Fibroblast of lung (primary cell): ENCODE measurements around the gene SMARCAL1.

Experiments
- CTCF ChIP-seq, 2 donors: IDR thresholded peaks in 1 of 2; conservative IDR thresholded peaks in 1 of 2; 1 replicate in 1 of 2; 2 replicates in 1 of 2; pipeline ENCODE4 v1.5.1; 2011 to 2012; ENCODE audit warnings: low read length in 2 of 2, control low read depth in 1 of 2, inconsistent platforms in 1 of 2, low read depth in 1 of 2, mild to moderate bottlenecking in 1 of 2
- EZH2 ChIP-seq: IDR thresholded peaks from 2 replicates; pipeline ENCODE4 v1.5.1; 2012; ENCODE audit warnings: low read length, control low read depth, mild to moderate bottlenecking; ENCODE audit errors: missing control alignments

- TF ChIP-seq CTCF (conservative IDR thresholded peaks at IDR 0.05 in 1 of 2, IDR thresholded peaks at IDR 0.05 in 1 of 2; ENCODE audit: low read depth in 1 of 2, low read length in 2 of 2) (no peak), EZH2 (no peak)
These were observed 20.2 kb upstream of the SMARCAL1 start for GRCh38 chr2:216392018-216392562.
